Mesothelial cell of epicardium (in vitro differentiated cells): ENCODE results near the gene FGFBP2. TPM values are rescaled to one million over a fixed set of nuclear protein-coding genes. Genes with fewer than 3 reads are reported as not detected.
"Not testable (repeated sequence)": the region's sequence is repeated elsewhere in the genome, so short reads cannot be mapped to it uniquely, and the experiment has no call there.

Experiments
- DNase-seq, 2 experiments: peaks; one replicate each; pipeline ENCODE4 v3.0.0; 2021; ENCODE audit warnings: low spot score in 2 of 2; ENCODE audit not compliant: unreplicated experiment in 2 of 2
- H3K27ac Mint-ChIP-seq: 2 replicates; pipeline ENCODE4 v1.8.0; 2021; ENCODE audit warnings: mixed read lengths
- H3K27me3 Mint-ChIP-seq: 2 replicates; pipeline ENCODE4 v1.8.0; 2021; ENCODE audit warnings: low read depth, mixed read lengths
- H3K36me3 Mint-ChIP-seq: 2 replicates; pipeline ENCODE4 v1.8.0; 2021; ENCODE audit warnings: mixed read lengths
- H3K4me1 Mint-ChIP-seq: 2 replicates; pipeline ENCODE4 v1.8.0; 2021; ENCODE audit warnings: mixed read lengths
- H3K4me3 Mint-ChIP-seq: 2 replicates; pipeline ENCODE4 v1.8.0; 2021; ENCODE audit warnings: mild to moderate bottlenecking, moderate library complexity, mixed read lengths
- H3K9me3 Mint-ChIP-seq: 2 replicates; pipeline ENCODE4 v1.8.0; 2021; ENCODE audit warnings: mixed read lengths
- CTCF ChIP-seq: fragments of 200-600 bp; sonication (generic); IDR thresholded peaks from one replicate; pipeline ENCODE4 v1.5.0; 2021; ENCODE audit warnings: antibody characterized with exemption; ENCODE audit not compliant: unreplicated experiment
- total RNA-seq: library from RNA; stranded (reverse); gene quantifications from 3 replicates; pipeline ENCODE4 v1.2.1, GENCODE V29; 2021

The FGFBP2 gene
- total RNA-seq, 1 donor from 2014 or later: not detected

- Mint-ChIP-seq H3K27ac (no peak overlapping the region), H3K4me1 (peaks cover 10% of the 10 kb centered on the region), H3K9me3 (peaks cover 5% of the 10 kb centered on the region), H3K27me3 (peaks cover 8% of the 10 kb centered on the region), H3K36me3 (no peaks in the 10 kb centered on the region), H3K4me3 (no peak overlapping the region)
- peak in 1 of 2 experiments; percentile 50 for DNase-seq
- no peak for TF ChIP-seq CTCF
Observed at GRCh38 chr4:15918484-15919129, 44.4 kb downstream of the FGFBP2 start.

- H3K36me3 Mint-ChIP-seq: no peaks in the 10 kb centered on the region
- H3K27ac Mint-ChIP-seq: no peak overlapping the region
- peaks cover 24% of the 10 kb centered on the region for H3K4me1 Mint-ChIP-seq
- H3K27me3 Mint-ChIP-seq: peaks cover 6% of the 10 kb centered on the region
- H3K4me3 Mint-ChIP-seq: no peak overlapping the region
- H3K9me3 Mint-ChIP-seq: peaks cover 5% of the 10 kb centered on the region
- TF ChIP-seq CTCF: no peak
- DNase-seq: no peak
Observed at GRCh38 chr4:15917297-15917696, 45.7 kb downstream of the FGFBP2 start.

- DNase-seq, H3K9me3 Mint-ChIP-seq, H3K4me3 Mint-ChIP-seq, H3K27me3 Mint-ChIP-seq, H3K27ac Mint-ChIP-seq, H3K36me3 Mint-ChIP-seq: not testable (repeated sequence)
- peaks cover 33% of the 10 kb centered on the region for H3K4me1 Mint-ChIP-seq
Observed at GRCh38 chr4:15916358-15916757, 46.6 kb downstream of the FGFBP2 start.

- DNase-seq: no peak
- TF ChIP-seq CTCF: no peak
- Mint-ChIP-seq H3K36me3 (no peaks in the 10 kb centered on the region), H3K27ac (no peak overlapping the region), H3K27me3 (peaks cover 4% of the 10 kb centered on the region), H3K9me3 (peaks cover 5% of the 10 kb centered on the region), H3K4me1 (peaks cover 49% of the 10 kb centered on the region), H3K4me3 (no peak overlapping the region)
Observed at GRCh38 chr4:15914736-15915135, 48.2 kb downstream of the FGFBP2 start.

- TF ChIP-seq CTCF: no peak
- Mint-ChIP-seq H3K27me3 (no peaks in the 10 kb centered on the region), H3K4me1 (peaks cover 49% of the 10 kb centered on the region), H3K4me3 (no peak overlapping the region), H3K36me3 (no peaks in the 10 kb centered on the region), H3K9me3 (peaks cover 5% of the 10 kb centered on the region), H3K27ac (no peak overlapping the region)
- DNase-seq: no peak
Observed at GRCh38 chr4:15914291-15914690, 48.7 kb downstream of the FGFBP2 start.

- Mint-ChIP-seq H3K4me1 (peaks cover 43% of the 10 kb centered on the region), H3K27ac (peak overlapping the region; percentile 83)
Observed at GRCh38 chr4:15913631-15913970, 49.4 kb downstream of the FGFBP2 start.

More at GRCh38 chr4:15913631-15913970, 49.4 kb downstream of the FGFBP2 start:
- no peak for TF ChIP-seq CTCF
- Mint-ChIP-seq H3K4me3 (no peak overlapping the region), H3K36me3 (no peaks in the 10 kb centered on the region), H3K27me3 (no peaks in the 10 kb centered on the region), H3K9me3 (peaks cover 11% of the 10 kb centered on the region)
- DNase-seq: no peak
